ENCODE data around the gene N4BP2L2.

Gene N4BP2L2

DNA sequence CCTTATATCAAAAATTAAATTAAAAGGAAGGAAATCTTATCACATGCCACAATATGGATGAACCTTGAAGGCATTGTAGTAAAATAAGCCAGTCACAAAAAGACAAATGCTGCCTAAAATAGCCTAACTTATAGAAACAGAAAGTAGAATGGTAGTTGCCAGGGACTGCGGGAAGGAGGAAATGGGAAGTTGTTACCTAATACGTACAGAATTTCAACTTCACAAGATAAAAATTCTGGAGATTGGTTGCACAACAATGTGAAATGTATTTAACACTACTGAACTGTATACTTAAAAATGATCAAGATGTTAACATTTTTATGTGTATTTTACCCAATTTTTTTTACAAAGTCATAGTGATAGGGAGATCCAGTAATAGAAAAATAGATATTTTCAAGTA is 10.2 kb upstream of the N4BP2L2 start:
- H3K4me3 ChIP-seq (ENCODE audit: low read depth, low read length) = no peak overlapping the region
- TF ChIP-seq, protein P1, sequence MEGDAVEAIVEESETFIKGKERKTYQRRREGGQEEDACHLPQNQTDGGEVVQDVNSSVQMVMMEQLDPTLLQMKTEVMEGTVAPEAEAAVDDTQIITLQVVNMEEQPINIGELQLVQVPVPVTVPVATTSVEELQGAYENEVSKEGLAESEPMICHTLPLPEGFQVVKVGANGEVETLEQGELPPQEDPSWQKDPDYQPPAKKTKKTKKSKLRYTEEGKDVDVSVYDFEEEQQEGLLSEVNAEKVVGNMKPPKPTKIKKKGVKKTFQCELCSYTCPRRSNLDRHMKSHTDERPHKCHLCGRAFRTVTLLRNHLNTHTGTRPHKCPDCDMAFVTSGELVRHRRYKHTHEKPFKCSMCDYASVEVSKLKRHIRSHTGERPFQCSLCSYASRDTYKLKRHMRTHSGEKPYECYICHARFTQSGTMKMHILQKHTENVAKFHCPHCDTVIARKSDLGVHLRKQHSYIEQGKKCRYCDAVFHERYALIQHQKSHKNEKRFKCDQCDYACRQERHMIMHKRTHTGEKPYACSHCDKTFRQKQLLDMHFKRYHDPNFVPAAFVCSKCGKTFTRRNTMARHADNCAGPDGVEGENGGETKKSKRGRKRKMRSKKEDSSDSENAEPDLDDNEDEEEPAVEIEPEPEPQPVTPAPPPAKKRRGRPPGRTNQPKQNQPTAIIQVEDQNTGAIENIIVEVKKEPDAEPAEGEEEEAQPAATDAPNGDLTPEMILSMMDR (IDR thresholded peaks at IDR 0.05; ENCODE audit: low read depth, low read length) = no peak

GRCh38 chr13:32545083-32545482 is 6.5 kb upstream of the N4BP2L2 start:
- H3K4me3 ChIP-seq (ENCODE audit: low read depth, low read length) = no peak overlapping the region
- TF ChIP-seq, protein P1 (IDR thresholded peaks at IDR 0.05; ENCODE audit: low read depth, low read length) = no peak

GRCh38 chr13:32542221-32542620 is 3.6 kb upstream of the N4BP2L2 start:
- no peak overlapping the region for H3K4me3 ChIP-seq (ENCODE audit: low read depth, low read length)

DNA sequence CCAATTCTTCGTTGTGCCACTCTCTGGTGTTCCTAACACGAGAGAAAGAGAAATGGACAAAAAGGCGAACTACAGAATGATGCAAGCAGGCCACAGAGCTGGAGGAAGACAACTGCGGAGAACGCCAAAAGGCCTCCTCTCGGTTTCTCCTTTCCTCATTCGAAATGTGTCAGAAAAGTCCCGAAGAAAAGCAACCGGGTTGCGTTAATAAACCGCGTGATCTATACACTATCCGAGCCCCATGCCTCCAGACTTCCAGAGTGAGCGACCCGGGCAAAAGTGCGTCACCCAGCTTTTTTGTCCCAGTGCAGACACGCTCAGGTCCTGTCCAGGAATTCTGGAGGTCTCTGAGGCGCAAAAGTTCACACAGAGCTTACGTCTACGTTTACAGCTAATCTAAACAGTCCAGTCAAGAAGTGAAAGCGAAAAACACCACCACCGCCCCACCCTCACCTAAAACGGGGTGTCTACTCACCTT is 413 bp downstream of the N4BP2L2 start:
- TF ChIP-seq, protein P1 (IDR thresholded peaks at IDR 0.05; ENCODE audit: low read depth, low read length) = no peak

More at GRCh38 chr13:32542221-32542620, 3.6 kb upstream of the N4BP2L2 start:
- TF ChIP-seq, protein P1 (IDR thresholded peaks at IDR 0.05; ENCODE audit: low read depth, low read length) = no peak

DNA sequence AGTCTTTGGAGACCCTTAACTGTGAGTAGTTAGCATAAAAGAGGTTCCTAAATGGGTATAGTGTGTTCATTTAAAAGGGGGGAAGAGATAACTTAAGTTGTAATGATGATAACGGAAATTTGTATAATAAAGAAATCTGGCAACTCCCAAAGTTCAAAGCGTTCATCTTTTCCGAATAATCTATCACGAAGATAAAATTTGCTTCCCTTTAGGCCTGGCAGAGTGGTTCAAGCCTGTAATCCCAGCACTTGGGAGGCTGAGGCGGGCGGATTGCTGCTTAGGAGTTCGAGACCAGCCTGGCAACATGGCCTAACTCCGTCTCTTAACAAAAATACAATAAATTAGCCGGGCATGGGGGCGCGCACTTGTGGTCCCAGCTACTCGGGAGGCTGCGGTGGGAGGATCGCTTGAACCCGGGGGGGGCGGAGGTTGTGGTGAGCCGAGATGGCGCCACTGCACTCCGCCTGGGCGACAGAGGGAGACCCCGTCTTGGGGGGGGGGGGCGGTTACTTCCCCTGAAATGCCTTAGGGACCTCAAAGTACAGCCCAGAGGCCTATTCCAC is 934 bp downstream of the N4BP2L2 start:
- TF ChIP-seq, protein P1 (IDR thresholded peaks at IDR 0.05; ENCODE audit: low read depth, low read length) = no peak
- peak overlapping the region; percentile 100 for H3K4me3 ChIP-seq (ENCODE audit: low read depth, low read length)

More for the DNA sequence above, 413 bp downstream of the N4BP2L2 start:
- H3K4me3 ChIP-seq (ENCODE audit: low read depth, low read length) = peak overlapping the region; percentile 100

GRCh38 chr13:32535748-32536147 is 2.8 kb downstream of the N4BP2L2 start:
- TF ChIP-seq, protein P1 (IDR thresholded peaks at IDR 0.05; ENCODE audit: low read depth, low read length) = no peak
- H3K4me3 ChIP-seq (ENCODE audit: low read depth, low read length) = no peak overlapping the region

DNA sequence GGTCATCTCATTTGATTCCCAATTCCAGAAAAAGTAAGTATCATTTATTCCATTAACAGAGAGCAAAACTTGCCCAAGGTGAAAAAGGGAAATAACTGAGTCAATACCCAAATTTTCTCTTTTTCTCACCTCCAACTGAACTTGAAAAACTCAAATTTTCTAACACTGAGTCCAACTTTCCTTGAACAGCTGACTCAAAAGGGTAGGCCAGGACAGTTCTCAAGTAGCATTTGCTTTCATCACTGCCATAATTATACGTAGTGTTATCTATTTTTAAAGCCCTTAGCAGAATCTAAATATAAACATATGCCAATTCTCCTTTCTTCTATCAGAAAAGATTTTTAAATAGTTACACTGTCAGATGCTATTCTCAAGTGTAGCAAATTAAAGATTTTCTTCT is 3.5 kb downstream of the N4BP2L2 start:
- TF ChIP-seq, protein P1 (IDR thresholded peaks at IDR 0.05; ENCODE audit: low read depth, low read length) = no peak
- no peak overlapping the region for H3K4me3 ChIP-seq (ENCODE audit: low read depth, low read length)
